Activated T-helper 1 cell treated with anti-CD3 and anti-CD28 coated beads, Interleukin-12 subunit alpha, Interleukin-12 subunit beta, Interleukin-2, Interleukin-4 antibody, amounts not matched to agents 30 ng/mL and 10 ng/mL and 1 ng/mL, durations not matched to agents 14 hours and 24 hours and 36 hours (primary cell): ENCODE results near the gene RASA3. TPM values are rescaled to one million over a fixed set of nuclear protein-coding genes. Genes with fewer than 3 reads are reported as not detected.

ENCODE experiments used
- DNase-seq: peaks from one replicate; pipeline ENCODE4 v3.0.0; 2021; ENCODE audit warnings: low spot score
- H3K27ac Mint-ChIP-seq: one replicate; pipeline ENCODE4 v1.8.0; 2021; ENCODE audit warnings: mild to moderate bottlenecking, mixed read lengths
- H3K27me3 Mint-ChIP-seq: one replicate; pipeline ENCODE4 v1.8.0; 2022; ENCODE audit warnings: mild to moderate bottlenecking, moderate library complexity, mixed read lengths; ENCODE audit not compliant: insufficient read depth
- H3K36me3 Mint-ChIP-seq: one replicate; pipeline ENCODE4 v1.8.0; 2021; ENCODE audit warnings: low read depth, mixed read lengths
- H3K4me1 Mint-ChIP-seq: one replicate; pipeline ENCODE4 v1.8.0; 2021; ENCODE audit warnings: low read depth, mixed read lengths
- H3K4me3 Mint-ChIP-seq: one replicate; pipeline ENCODE4 v1.8.0; 2021; ENCODE audit warnings: mild to moderate bottlenecking, moderate library complexity, mixed read lengths
- H3K9me3 Mint-ChIP-seq: one replicate; pipeline ENCODE4 v1.8.0; 2021; ENCODE audit warnings: mixed read lengths
- intact Hi-C: fragments of 100-400 bp; cut with micrococcal nuclease; formaldehyde crosslinking; loops from one replicate; pipeline ENCODE4 v1.15.1; 2024
- total RNA-seq: library from RNA; stranded (reverse); gene quantifications from 2 replicates; pipeline ENCODE4 v1.2.3, GENCODE V29; 2022

Gene RASA3
- total RNA-seq, 1 donor from 2014 or later, result 23.5 TPM

DNA sequence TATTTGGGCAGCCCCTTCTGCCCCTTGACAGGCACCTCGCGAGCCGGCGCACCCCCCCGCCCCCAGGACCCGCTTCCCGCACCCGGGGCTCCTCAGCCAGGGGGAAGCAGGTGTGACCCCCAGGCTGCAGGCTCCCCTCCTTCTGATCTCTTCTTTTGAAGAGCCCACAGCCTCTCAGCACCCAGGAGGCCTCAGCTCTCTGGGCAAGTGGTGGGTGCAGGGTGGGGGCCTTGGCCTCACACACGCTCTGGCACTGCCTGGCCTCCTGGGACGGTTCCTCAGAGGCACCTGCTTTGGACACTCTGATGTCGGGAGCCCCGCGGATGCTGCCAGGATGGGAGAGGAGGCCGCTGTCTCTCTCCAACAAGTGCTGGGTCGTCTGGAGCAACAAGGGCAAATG is 157.0 kb downstream of the RASA3 start:
- intact Hi-C loops, result no loop called here
- no peaks in the 10 kb centered on the region for H3K4me1 Mint-ChIP-seq
- no peaks in the 10 kb centered on the region for H3K27me3 Mint-ChIP-seq

GRCh38 chr13:113974304-113975281 is 157.8 kb downstream of the RASA3 start:
- Mint-ChIP-seq H3K4me1 (no peaks in the 10 kb centered on the region), H3K36me3 (peaks cover 24% of the 10 kb centered on the region), H3K27ac (no peak overlapping the region), H3K9me3 (no peaks in the 10 kb centered on the region), H3K27me3 (no peaks in the 10 kb centered on the region), H3K4me3 (no peak overlapping the region)
- no peak for DNase-seq
- intact Hi-C loops, result no loop called here

More for the DNA sequence above, 157.0 kb downstream of the RASA3 start:
- Mint-ChIP-seq H3K9me3 (no peaks in the 10 kb centered on the region), H3K4me3 (no peak overlapping the region), H3K27ac (no peak overlapping the region), H3K36me3 (peaks cover 32% of the 10 kb centered on the region)
- no peak for DNase-seq

- H3K36me3 Mint-ChIP-seq, result peaks cover 20% of the 10 kb centered on the region
- no peaks in the 10 kb centered on the region for H3K27me3 Mint-ChIP-seq
- H3K27ac Mint-ChIP-seq, result no peak within 1 kb of the TSS
- intact Hi-C loops, result no loop called here
- no peak within 1 kb of the TSS for H3K4me3 Mint-ChIP-seq
- no peak for DNase-seq
- no peaks in the 10 kb centered on the region for H3K9me3 Mint-ChIP-seq
- no peaks in the 10 kb centered on the region for H3K4me1 Mint-ChIP-seq
These were observed 158.9 kb downstream of the RASA3 start, which contains the start of gene C13orf46 for GRCh38 chr13:113973218-113974164. C13orf46 (minus strand) TSS chr13:113974076; CDS start chr13:113973997, 79 bp downstream.

DNA sequence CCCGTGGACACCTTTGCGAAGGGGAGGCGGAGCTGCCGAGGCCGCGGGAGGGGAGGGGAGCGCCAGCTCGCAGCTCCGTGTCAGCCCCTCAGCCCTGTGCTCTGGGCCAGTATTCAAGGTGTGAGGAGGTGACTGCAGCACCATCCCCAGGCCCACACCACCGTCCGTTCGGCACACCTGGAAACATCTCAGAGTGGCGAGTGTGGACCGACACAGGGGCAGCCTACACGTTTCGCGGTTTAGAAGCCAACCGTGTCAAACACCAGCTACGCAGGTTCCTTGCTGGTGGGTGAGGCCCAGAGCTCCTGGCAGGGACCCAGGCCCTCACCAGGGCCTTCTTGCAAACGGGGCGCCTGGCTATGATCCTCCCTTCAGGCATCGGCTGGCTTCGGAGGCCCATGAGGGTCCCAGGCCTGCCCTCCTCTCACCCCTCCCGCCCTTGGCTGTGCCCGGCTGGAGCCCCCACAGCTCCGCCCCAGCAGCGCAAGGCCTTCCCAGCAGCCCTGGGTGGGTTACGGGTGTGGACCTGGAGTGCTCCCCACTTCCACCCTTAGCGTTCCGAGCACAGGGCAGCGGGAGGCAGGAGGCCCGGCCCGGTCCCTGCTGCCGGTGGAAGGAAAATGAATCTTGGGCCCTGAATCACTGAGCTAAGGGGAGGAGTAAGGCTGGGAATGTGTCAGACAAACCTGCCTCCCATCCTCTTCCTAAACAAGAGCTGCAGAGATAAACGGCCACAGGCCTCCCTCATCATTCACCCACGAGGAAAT is 159.8 kb downstream of the RASA3 start:
- Mint-ChIP-seq H3K36me3 (peaks cover 14% of the 10 kb centered on the region), H3K4me1 (no peaks in the 10 kb centered on the region), H3K27ac (no peak overlapping the region), H3K27me3 (no peaks in the 10 kb centered on the region), H3K4me3 (no peak overlapping the region), H3K9me3 (no peaks in the 10 kb centered on the region)
- intact Hi-C loops, result no loop called here
- no peak for DNase-seq

DNA sequence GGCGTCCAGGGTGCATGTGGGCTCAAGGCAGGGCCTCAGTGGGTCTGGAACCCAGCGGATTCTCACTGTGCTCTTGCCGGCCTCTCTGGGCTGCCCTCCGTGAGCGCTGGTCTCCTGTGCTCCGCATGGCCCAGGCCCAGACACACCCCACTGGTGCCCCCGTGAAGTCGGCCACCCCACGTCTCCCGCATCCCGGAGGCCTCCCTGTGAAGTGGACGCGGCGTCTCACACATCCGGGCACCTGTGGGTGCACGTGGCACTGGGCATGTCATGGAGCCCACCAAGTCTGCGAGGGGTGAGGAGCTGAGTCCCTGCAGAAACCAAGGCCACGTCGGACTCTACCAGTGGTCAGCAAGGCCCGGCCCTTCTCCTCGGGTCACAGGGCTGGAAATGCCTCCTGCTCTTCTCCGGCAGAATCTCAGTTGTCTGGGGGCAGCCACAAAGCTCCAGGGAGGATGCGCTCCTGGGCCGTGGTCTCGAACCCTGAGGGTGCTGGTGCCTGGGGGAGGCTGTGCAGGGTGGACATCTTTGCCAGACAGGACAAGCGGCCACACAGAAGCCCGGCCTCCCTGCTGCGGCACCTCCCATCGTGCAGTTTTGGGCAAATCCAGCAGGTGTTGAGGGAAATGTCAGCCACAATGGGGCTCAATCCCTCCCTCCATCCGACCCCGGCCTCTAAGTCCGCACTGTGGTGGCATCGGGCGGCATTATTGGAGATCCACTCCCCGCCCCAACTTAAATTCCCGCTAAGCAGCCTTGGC is 160.8 kb downstream of the RASA3 start:
- H3K27me3 Mint-ChIP-seq, result no peaks in the 10 kb centered on the region
- H3K27ac Mint-ChIP-seq, result no peak overlapping the region
- DNase-seq, result no peak

GRCh38 chr13:113970810-113971470 is 161.5 kb downstream of the RASA3 start:
- Mint-ChIP-seq H3K4me1 (no peaks in the 10 kb centered on the region), H3K36me3 (peaks cover 14% of the 10 kb centered on the region), H3K9me3 (no peaks in the 10 kb centered on the region), H3K27ac (no peak overlapping the region), H3K4me3 (no peak overlapping the region), H3K27me3 (no peaks in the 10 kb centered on the region)
- intact Hi-C loops, result no loop called here
- DNase-seq, result no peak

More for the DNA sequence above, 160.8 kb downstream of the RASA3 start:
- intact Hi-C loops, result no loop called here
- no peaks in the 10 kb centered on the region for H3K9me3 Mint-ChIP-seq
- H3K4me3 Mint-ChIP-seq, result no peak overlapping the region
- H3K36me3 Mint-ChIP-seq, result peaks cover 14% of the 10 kb centered on the region
- H3K4me1 Mint-ChIP-seq, result no peaks in the 10 kb centered on the region

GRCh38 chr13:113969973-113970611 is 162.3 kb downstream of the RASA3 start:
- H3K9me3 Mint-ChIP-seq, result no peaks in the 10 kb centered on the region
- no peaks in the 10 kb centered on the region for H3K4me1 Mint-ChIP-seq
- DNase-seq, result no peak
- H3K27me3 Mint-ChIP-seq, result no peaks in the 10 kb centered on the region
- intact Hi-C loops, result no loop called here
- no peak overlapping the region for H3K4me3 Mint-ChIP-seq
- H3K36me3 Mint-ChIP-seq, result peaks cover 10% of the 10 kb centered on the region
- no peak overlapping the region for H3K27ac Mint-ChIP-seq

DNA sequence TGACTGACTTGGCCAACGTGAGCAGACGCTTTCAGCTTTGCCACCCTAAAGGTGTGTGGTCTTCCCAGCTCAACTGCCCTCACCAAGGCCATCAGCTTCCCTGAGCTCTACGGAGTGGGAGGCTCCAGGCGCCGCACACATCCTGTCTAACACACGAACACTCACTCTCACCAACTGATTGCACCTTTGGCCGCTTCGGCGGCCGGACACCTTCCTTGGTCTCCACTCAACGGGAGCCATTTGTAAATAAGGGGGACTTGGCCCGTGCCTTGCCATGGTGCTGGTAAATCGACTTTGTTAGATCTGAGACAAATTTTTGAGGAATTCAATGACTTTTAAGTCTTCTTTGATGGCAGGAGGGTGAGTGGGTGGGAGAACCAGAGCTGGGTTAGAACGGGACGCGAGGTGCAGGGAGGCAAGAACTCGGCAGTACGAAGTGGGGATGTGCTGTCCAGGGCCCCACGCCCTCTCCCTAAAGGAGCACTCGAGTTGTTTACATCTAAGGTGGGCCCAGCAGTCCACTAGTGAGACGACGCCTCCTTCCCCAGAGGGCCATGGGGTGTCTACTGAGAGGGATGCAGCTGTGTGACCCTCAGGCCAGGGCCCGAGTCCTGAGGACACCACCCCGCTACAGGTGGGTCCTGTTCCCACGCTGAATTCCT is 163.0 kb downstream of the RASA3 start:
- H3K36me3 Mint-ChIP-seq, result peaks cover 10% of the 10 kb centered on the region
- no peaks in the 10 kb centered on the region for H3K4me1 Mint-ChIP-seq
- no peaks in the 10 kb centered on the region for H3K27me3 Mint-ChIP-seq
- intact Hi-C loops, result no loop called here
- no peak for DNase-seq
- no peaks in the 10 kb centered on the region for H3K9me3 Mint-ChIP-seq
- no peak overlapping the region for H3K4me3 Mint-ChIP-seq
- no peak overlapping the region for H3K27ac Mint-ChIP-seq

DNA sequence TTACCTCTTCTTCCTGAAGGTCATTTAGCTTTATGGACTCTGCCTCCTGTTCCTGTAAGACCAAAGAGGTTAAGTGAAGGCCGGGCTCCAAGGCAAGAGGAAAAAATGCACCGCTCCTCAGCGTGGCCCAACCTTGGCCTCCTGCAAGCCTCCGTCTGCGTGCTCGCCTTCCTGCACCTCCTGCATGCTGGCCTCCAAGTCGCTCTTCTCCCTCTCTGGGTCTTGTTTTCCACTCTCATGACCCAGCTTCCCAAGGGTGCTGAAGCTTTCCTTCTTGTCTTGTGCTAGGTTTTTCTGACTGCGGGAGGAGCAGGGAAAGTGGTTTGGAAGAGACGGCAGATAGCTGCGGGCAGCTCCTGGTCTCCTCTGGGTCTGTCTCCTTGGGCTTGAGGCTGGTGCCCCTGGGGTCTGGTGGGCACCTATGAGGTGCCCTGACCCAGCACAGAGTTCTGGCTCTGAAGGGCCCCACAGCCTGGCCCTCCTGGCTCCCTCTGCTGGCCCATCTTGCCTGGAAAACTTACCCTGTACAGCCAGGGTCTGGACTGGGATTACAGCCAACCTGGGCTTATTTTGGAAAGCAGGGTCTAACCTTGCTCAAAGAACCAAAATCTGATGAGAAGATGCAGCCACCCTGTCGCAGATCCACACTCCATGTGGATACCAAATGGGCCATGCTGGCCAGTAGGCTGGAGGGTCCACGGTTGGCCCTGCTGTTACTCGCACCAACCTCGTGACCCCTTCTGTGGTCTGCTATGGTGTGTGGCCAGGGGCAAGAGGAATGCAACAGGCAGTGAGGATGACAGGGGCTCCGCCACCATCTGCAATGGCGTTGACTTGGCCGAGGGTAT is 163.7 kb downstream of the RASA3 start:
- H3K27ac Mint-ChIP-seq, result no peak overlapping the region
- H3K9me3 Mint-ChIP-seq, result no peaks in the 10 kb centered on the region
- H3K4me1 Mint-ChIP-seq, result no peaks in the 10 kb centered on the region
- peaks cover 8% of the 10 kb centered on the region for H3K36me3 Mint-ChIP-seq
- intact Hi-C loops, result no loop called here
- H3K27me3 Mint-ChIP-seq, result no peaks in the 10 kb centered on the region
- no peak overlapping the region for H3K4me3 Mint-ChIP-seq
- no peak for DNase-seq

DNA sequence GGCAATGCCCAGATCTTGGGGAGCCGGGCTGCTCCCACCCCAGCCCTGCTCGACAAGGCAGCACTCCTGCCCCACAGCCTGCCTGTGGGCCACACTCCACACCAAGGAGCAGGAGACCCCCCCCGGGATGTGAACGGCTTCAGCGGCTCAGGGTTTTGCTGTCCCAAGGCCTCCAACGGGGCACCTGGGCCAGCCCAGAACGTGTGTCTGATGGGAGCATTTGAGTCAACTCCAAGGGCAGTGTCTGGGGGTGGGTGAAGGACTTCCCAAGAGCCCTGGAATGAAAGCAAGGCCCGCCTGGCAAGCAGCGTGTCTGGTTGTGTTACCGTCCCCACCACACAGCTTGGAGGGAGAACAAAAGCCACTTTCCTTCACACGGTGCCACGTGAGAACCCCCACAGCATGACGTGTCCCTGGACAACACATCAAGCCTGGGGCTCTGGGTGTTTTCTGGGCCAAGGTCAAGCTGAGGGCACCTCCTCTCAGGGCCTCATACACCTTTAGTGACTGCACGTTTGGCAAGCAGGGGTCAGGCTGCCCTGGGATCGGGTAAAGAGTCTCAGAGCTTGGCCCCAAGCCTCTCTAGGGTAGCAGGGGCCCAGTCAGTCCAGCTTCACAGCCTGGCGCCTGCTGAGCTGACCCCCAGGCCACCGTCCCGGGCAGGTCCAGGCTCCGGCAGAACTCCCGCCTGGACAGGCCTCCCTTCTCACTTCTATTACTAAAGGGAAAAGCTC is 164.5 kb downstream of the RASA3 start:
- H3K4me3 Mint-ChIP-seq, result no peak overlapping the region
- no peak overlapping the region for H3K27ac Mint-ChIP-seq
- no peak for DNase-seq
- H3K27me3 Mint-ChIP-seq, result no peaks in the 10 kb centered on the region
- no peaks in the 10 kb centered on the region for H3K9me3 Mint-ChIP-seq
- peaks cover 8% of the 10 kb centered on the region for H3K36me3 Mint-ChIP-seq
- intact Hi-C loops, result no loop called here
- no peaks in the 10 kb centered on the region for H3K4me1 Mint-ChIP-seq
